GM18526 (cell line): Measurements from ENCODE around the gene STXBP3.

ENCODE experiments used
- POLR2A ChIP-seq: IDR thresholded peaks from 3 replicates; pipeline ENCODE4 v1.6.1; 2011; ENCODE audit not compliant: insufficient read length; ENCODE audit errors: extremely low read depth

STXBP3 gene

GRCh38 chr1:108841703-108842102 is 95.2 kb downstream of the STXBP3 start:
- TF ChIP-seq POLR2A, result no peak

- TF ChIP-seq POLR2A, result no peak
Observed at GRCh38 chr1:108842525-108843181, 96.2 kb downstream of the STXBP3 start.

GRCh38 chr1:108843390-108844137 is 97.1 kb downstream of the STXBP3 start:
- no peak for TF ChIP-seq POLR2A

GRCh38 chr1:108845446-108845845 is 99.0 kb downstream of the STXBP3 start:
- no peak for TF ChIP-seq POLR2A

- no peak for TF ChIP-seq POLR2A
Observed at GRCh38 chr1:108845991-108846390, 99.5 kb downstream of the STXBP3 start.

GRCh38 chr1:108847494-108847893 is 101.0 kb downstream of the STXBP3 start:
- TF ChIP-seq POLR2A, result no peak

GRCh38 chr1:108848806-108849205 is 102.3 kb downstream of the STXBP3 start:
- TF ChIP-seq POLR2A, result no peak

GRCh38 chr1:108850929-108851328 is 104.5 kb downstream of the STXBP3 start:
- no peak for TF ChIP-seq POLR2A

GRCh38 chr1:108851567-108851966 is 105.1 kb downstream of the STXBP3 start:
- TF ChIP-seq POLR2A, result no peak

GRCh38 chr1:108852221-108852975 is 105.9 kb downstream of the STXBP3 start:
- no peak for TF ChIP-seq POLR2A

GRCh38 chr1:108854221-108855019 is 107.9 kb downstream of the STXBP3 start:
- TF ChIP-seq POLR2A, result no peak

- no peak for TF ChIP-seq POLR2A
Observed at GRCh38 chr1:108856994-108857393, 110.5 kb downstream of the STXBP3 start, which contains the start of gene AKNAD1. TSS of gene AKNAD1 (minus strand) at chr1:108857094. CDS start at chr1:108852664, 4,430 bp downstream.

GRCh38 chr1:108858230-108858950 is 111.9 kb downstream of the STXBP3 start:
- TF ChIP-seq POLR2A, result no peak
